Endothelial cell of umbilical vein (primary cell): Measurements from ENCODE around the gene SLC25A5. TPM values are rescaled to one million over a fixed set of nuclear protein-coding genes. Genes with fewer than 3 reads are reported as not detected.
A peak's percentile ranks its signal among the peaks of the same experiment; 100 is the strongest.

Source experiments
- BruUV-seq: library from RNA; stranded (reverse); fragments of 400-500 nt; replicated peaks from 2 replicates; lab custom pipeline; 2021; lab: Mats Ljungman, UMichigan
- CTCF ChIA-PET: fragments of 300-600, 350-600 bp; sonication (Branson Sonifier 250); formaldehyde crosslinking; loops from one replicate; lab custom pipeline; 2021; ENCODE audit warnings: antibody characterized with exemption, inconsistent platforms; lab: Charles Lee
- POLR2A ChIA-PET: fragments of 300-600, 350-600 bp; sonication (Branson Sonifier 250); formaldehyde crosslinking; loops from one replicate; lab custom pipeline; 2021; ENCODE audit warnings: antibody characterized with exemption, inconsistent platforms; lab: Charles Lee
- DNase-seq: peaks from one replicate; pipeline ENCODE4 v3.0.0-alpha.2; 2011; ENCODE audit warnings: low read depth, low spot score
- FAIRE-seq: peaks from 2 replicates; lab custom pipeline; 2011; peaks lifted over from hg19 to GRCh38; lab: Jason Lieb, UNC
- H2AFZ ChIP-seq: 2 replicates; pipeline ENCODE4 v1.6.0; 2012; ENCODE audit warnings: low read depth, low read length, control low read depth, inconsistent platforms
- H3K27ac ChIP-seq: 2 replicates; pipeline ENCODE4 v1.5.1; 2011; ENCODE audit warnings: low read depth, mild to moderate bottlenecking, control low read depth, low read length, moderate library complexity; ENCODE audit not compliant: insufficient read depth
- H3K27me3 ChIP-seq, 2 experiments: 2 replicates each; pipeline versions ENCODE4 v1.6.0 to v1.6.1; 2011; ENCODE audit warnings: low read length in 2 of 2, mixed read lengths in 1 of 2; ENCODE audit not compliant: control insufficient read depth in 2 of 2, insufficient read depth in 2 of 2
- H3K36me3 ChIP-seq, 2 experiments: 2 replicates in 1 of 2; 3 replicates in 1 of 2; pipeline ENCODE4 v1.5.1; 2011; ENCODE audit warnings: low read length in 2 of 2, mild to moderate bottlenecking in 1 of 2, moderate library complexity in 1 of 2; ENCODE audit not compliant: control insufficient read depth in 2 of 2, insufficient read depth in 2 of 2; ENCODE audit errors: extremely low read depth in 1 of 2
- H3K4me1 ChIP-seq: 3 replicates; pipeline ENCODE4 v1.5.1; 2011; ENCODE audit warnings: mild to moderate bottlenecking, low read length; ENCODE audit not compliant: control insufficient read depth, insufficient read depth; ENCODE audit errors: extremely low read depth
- H3K4me2 ChIP-seq: 2 replicates; pipeline ENCODE4 v1.6.1; 2011; ENCODE audit warnings: low read length, control low read depth, mixed read lengths; ENCODE audit not compliant: insufficient read depth
- H3K4me3 ChIP-seq, 3 experiments: fragments of 200-600 bp in 1 of 3; sonication (generic), shearing (Covaris generic) in 1 of 3; replicated peaks in 1 of 3; 2 replicates each; pipeline ENCODE4 v1.5.1; 2011 to 2016; ENCODE audit warnings: control low read depth in 3 of 3, low read length in 3 of 3, mild to moderate bottlenecking in 2 of 3, inconsistent platforms in 1 of 3, low read depth in 1 of 3, moderate library complexity in 1 of 3; ENCODE audit not compliant: insufficient read depth in 1 of 3
- H3K79me2 ChIP-seq: 2 replicates; pipeline ENCODE4 v1.6.0; 2012; ENCODE audit warnings: low read length, inconsistent platforms; ENCODE audit not compliant: control insufficient read depth, insufficient read depth
- H3K9ac ChIP-seq: replicated peaks from 2 replicates; pipeline ENCODE3; 2011; ENCODE audit warnings: low read length, control low read depth; ENCODE audit not compliant: insufficient read depth; ENCODE audit errors: extremely low read depth
- H3K9me1 ChIP-seq: replicated peaks from 3 replicates; pipeline ENCODE4 v1.6.0; 2011; ENCODE audit warnings: mild to moderate bottlenecking, low read length; ENCODE audit not compliant: control insufficient read depth, insufficient read depth; ENCODE audit errors: extremely low read depth
- H3K9me3 ChIP-seq: replicated peaks from 2 replicates; pipeline ENCODE4 v1.5.1; 2012; ENCODE audit warnings: low read length, inconsistent platforms; ENCODE audit not compliant: control insufficient read depth, insufficient read depth
- H4K20me1 ChIP-seq: replicated peaks from 2 replicates; pipeline ENCODE3; 2011; ENCODE audit warnings: mild to moderate bottlenecking, low read length; ENCODE audit not compliant: control insufficient read depth, insufficient read depth; ENCODE audit errors: extremely low read depth
- CTCF ChIP-seq, 2 donors: IDR thresholded peaks; 1 replicate in 1 of 2; 2 replicates in 1 of 2; pipeline ENCODE4 v1.5.1; 2011; ENCODE audit warnings: low read length in 2 of 2, mild to moderate bottlenecking in 2 of 2, moderate library complexity in 2 of 2, control low read depth in 1 of 2, inconsistent platforms in 1 of 2, low read depth in 1 of 2; ENCODE audit not compliant: insufficient read depth in 1 of 2; ENCODE audit errors: extremely low read depth in 1 of 2
- EZH2 ChIP-seq: IDR thresholded peaks from 2 replicates; pipeline ENCODE4 v1.6.1; 2012; ENCODE audit warnings: borderline replicate concordance, low read depth, mild to moderate bottlenecking, moderate library complexity, low read length, inconsistent platforms; ENCODE audit not compliant: severe bottlenecking
- FOS ChIP-seq: IDR thresholded peaks from 2 replicates; pipeline ENCODE4 v1.6.1; 2011; ENCODE audit warnings: mild to moderate bottlenecking, low read length, moderate library complexity, borderline replicate concordance; ENCODE audit not compliant: insufficient read depth
- GATA2 ChIP-seq: IDR thresholded peaks from 2 replicates; pipeline ENCODE4 v1.7.0; 2011; ENCODE audit warnings: low read depth, mild to moderate bottlenecking, moderate library complexity, mixed read lengths, low read length; ENCODE audit not compliant: insufficient read length, insufficient read depth
- JUN ChIP-seq: IDR thresholded peaks from 2 replicates; pipeline ENCODE4 v1.6.1; 2011; ENCODE audit warnings: borderline replicate concordance, low read depth; ENCODE audit not compliant: insufficient read length, insufficient read depth
- MYC ChIP-seq: IDR thresholded peaks from one replicate; pipeline ENCODE4 v1.6.1; 2011; ENCODE audit warnings: mild to moderate bottlenecking, low read depth, low read length
- POLR2A ChIP-seq: IDR thresholded peaks from 2 replicates; pipeline ENCODE4 v1.6.1; 2012; ENCODE audit warnings: low read depth, mild to moderate bottlenecking, control low read depth, low read length
- POLR2AphosphoS5 ChIP-seq: IDR thresholded peaks from 2 replicates; pipeline ENCODE4 v1.6.1; 2012; ENCODE audit warnings: low read depth, mild to moderate bottlenecking, control low read depth, low read length, moderate library complexity; ENCODE audit not compliant: insufficient read depth
- dilution Hi-C: fragments of 300-500 bp; cut with MboI; formaldehyde crosslinking; loops from one replicate; pipeline ENCODE4 v1.15.0; 2019; ENCODE audit warnings: low sequenced_read_pairs; ENCODE audit not compliant: extremely low pct_ligation_motif_present
- intact Hi-C: fragments of 100-400 bp; cut with micrococcal nuclease; formaldehyde crosslinking; loops from one replicate; pipeline ENCODE4 v1.10.0; 2022
- polyA plus RNA-seq, 4 experiments: library from polyadenylated mRNA; depleted of rRNA in 3 of 4; stranded (reverse) in 3 of 4; unstranded in 1 of 4; fragments of >200 nt; gene quantifications; 2 replicates each; pipeline versions ENCODE4 v1.2.1 to v1.2.3, GENCODE V29; 2011 to 2012; ENCODE audit warnings: missing spikeins in 1 of 4
- total RNA-seq: library from RNA; stranded (reverse); gene quantifications from 2 replicates; pipeline ENCODE4 v1.2.3, GENCODE V29; 2021
- TF ChIP-seq, protein P1 (sequence below): IDR thresholded peaks from 2 replicates; pipeline ENCODE4 v1.6.1; 2011; ENCODE audit not compliant: insufficient read depth, insufficient read length

SLC25A5 gene
- total and polyA plus RNA-seq, 2 donors (not counting 3 experiments of a cell fraction or from before 2014, with no cell fraction given): 379 to 651 TPM

GRCh38 chrX:119468551-119469312 is 488 bp downstream of the SLC25A5 start:
- Histone ChIP-seq H2AFZ (no peak overlapping the region), H3K9me3 (no peaks in the 10 kb centered on the region), H3K4me1 (peaks cover 5% of the 10 kb centered on the region), H3K9me1 (no peaks in the 10 kb centered on the region), H3K79me2 (peaks cover 9% of the 10 kb centered on the region), H3K4me2 (peak overlapping the region; percentile 80), H3K36me3 (peaks cover 5 to 6% of the 10 kb centered on the region in 2 experiments), H3K9ac (peak overlapping the region; percentile 73), H4K20me1 (no peaks in the 10 kb centered on the region), H3K27me3 (no peaks in the 10 kb centered on the region), H3K4me3 (peak overlapping the region; percentile 51 to 89 (median 58)), H3K27ac (peak overlapping the region; percentile 87)
- peak; percentile 81 for DNase-seq
- intact Hi-C loops: loop anchor here (1.0 to 5.0 kb wide), 4 partner anchors 14 to 384 kb away; partner anchors contain the start of genes SLC25A43 and UPF3B
- TSS peak; percentile 82 for BruUV-seq
- ChIA-PET POLR2A (no interaction called here), CTCF (interaction anchor here (0.5 to 1.5 kb wide), 5 partner anchors 9 to 44 kb away, joined by 3 to 10 read pairs (median 5); no protein-coding TSS in a partner anchor)
- FAIRE-seq: peak; percentile 66
- dilution Hi-C loops: no loop called here
- no peak for TF ChIP-seq POLR2A
- no peak for TF ChIP-seq MYC
- TF ChIP-seq POLR2AphosphoS5: peak; percentile 46
- TF ChIP-seq CTCF (IDR thresholded peaks at IDR 0.05; ENCODE audit: extremely low read depth in 1 of 2, insufficient read depth in 1 of 2, low read depth in 1 of 2, low read length in 2 of 2): peak; percentile 53 to 71
- TF ChIP-seq GATA2: no peak
- TF ChIP-seq, protein P1, sequence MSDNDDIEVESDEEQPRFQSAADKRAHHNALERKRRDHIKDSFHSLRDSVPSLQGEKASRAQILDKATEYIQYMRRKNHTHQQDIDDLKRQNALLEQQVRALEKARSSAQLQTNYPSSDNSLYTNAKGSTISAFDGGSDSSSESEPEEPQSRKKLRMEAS: no peak
- no peak for TF ChIP-seq FOS
- no peak for TF ChIP-seq JUN
- no peak for TF ChIP-seq EZH2
